RWPE2 (cell line): ENCODE measurements around the gene TSPAN18.
A peak's percentile ranks its signal among the peaks of the same experiment; 100 is the strongest.

ENCODE experiments used
- ATAC-seq: fragments of 200-7000 bp; cut with Tn5 transposase; 3 replicates; pipeline ENCODE4 v1.9.1; 2021; ENCODE audit warnings: low read depth
- DNase-seq: peaks from one replicate; pipeline ENCODE4 v3.0.0-alpha.2; 2020; ENCODE audit warnings: low spot score
- H3K27ac ChIP-seq: fragments of 450-650 bp; 2 replicates; pipeline ENCODE4 v1.5.1; 2017; ENCODE audit warnings: mild to moderate bottlenecking; ENCODE audit not compliant: poor library complexity, severe bottlenecking
- H3K27me3 ChIP-seq: fragments of 250-450 bp; sonication (Bioruptor Pico); 2 replicates; pipeline ENCODE4 v1.5.1; 2021; ENCODE audit warnings: mild to moderate bottlenecking, moderate library complexity; ENCODE audit not compliant: insufficient read depth, poor library complexity, severe bottlenecking
- H3K36me3 ChIP-seq: fragments of 250-450 bp; sonication (Bioruptor Pico); 2 replicates; pipeline ENCODE4 v1.5.1; 2020; ENCODE audit warnings: low read depth, mild to moderate bottlenecking, moderate library complexity
- H3K4me1 ChIP-seq: fragments of 250-450 bp; sonication (Bioruptor Pico); 2 replicates; pipeline ENCODE4 v1.5.1; 2021; ENCODE audit warnings: mild to moderate bottlenecking, moderate library complexity; ENCODE audit not compliant: insufficient read depth, poor library complexity, severe bottlenecking
- H3K4me3 ChIP-seq: fragments of 250-450 bp; sonication (Bioruptor Pico); 2 replicates; pipeline ENCODE4 v1.5.1; 2021; ENCODE audit warnings: mild to moderate bottlenecking, moderate library complexity; ENCODE audit not compliant: severe bottlenecking
- H3K9me3 ChIP-seq: fragments of 250-450 bp; sonication (Bioruptor Pico); 2 replicates; pipeline ENCODE4 v1.5.1; 2021; ENCODE audit warnings: mild to moderate bottlenecking, moderate library complexity; ENCODE audit not compliant: severe bottlenecking
- TF ChIP-seq, protein P1 (sequence below): fragments of 450-650 bp; IDR thresholded peaks from one replicate; pipeline ENCODE4 v1.5.1; 2017; ENCODE audit warnings: mild to moderate bottlenecking, moderate library complexity; ENCODE audit not compliant: poor library complexity, severe bottlenecking

Gene TSPAN18

DNA sequence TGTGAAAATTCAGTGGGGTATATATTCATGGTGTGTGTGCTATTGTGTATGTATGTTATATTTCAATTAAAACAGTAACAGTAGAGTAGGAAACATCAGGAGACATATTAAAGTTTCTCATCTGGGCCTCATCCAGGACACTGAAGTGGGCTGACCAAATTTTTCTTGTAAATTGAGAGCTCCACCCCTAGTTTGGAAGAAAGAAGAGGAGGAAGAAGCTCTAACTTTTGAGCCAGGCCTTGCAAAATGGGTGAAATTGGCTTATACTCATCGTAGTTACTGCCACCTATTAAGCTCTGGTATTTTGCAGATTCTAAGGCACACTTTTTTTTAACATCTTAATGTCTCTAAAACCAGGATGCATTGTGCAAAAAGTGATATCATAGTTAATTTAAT lies 33.7 kb downstream of the TSPAN18 start:
- Histone ChIP-seq H3K4me1 (peaks cover 3% of the 10 kb centered on the region), H3K9me3 (no peaks in the 10 kb centered on the region), H3K36me3 (no peaks in the 10 kb centered on the region), H3K27me3 (no peaks in the 10 kb centered on the region), H3K4me3 (no peak overlapping the region), H3K27ac (no peak overlapping the region)
- TF ChIP-seq, protein P1, sequence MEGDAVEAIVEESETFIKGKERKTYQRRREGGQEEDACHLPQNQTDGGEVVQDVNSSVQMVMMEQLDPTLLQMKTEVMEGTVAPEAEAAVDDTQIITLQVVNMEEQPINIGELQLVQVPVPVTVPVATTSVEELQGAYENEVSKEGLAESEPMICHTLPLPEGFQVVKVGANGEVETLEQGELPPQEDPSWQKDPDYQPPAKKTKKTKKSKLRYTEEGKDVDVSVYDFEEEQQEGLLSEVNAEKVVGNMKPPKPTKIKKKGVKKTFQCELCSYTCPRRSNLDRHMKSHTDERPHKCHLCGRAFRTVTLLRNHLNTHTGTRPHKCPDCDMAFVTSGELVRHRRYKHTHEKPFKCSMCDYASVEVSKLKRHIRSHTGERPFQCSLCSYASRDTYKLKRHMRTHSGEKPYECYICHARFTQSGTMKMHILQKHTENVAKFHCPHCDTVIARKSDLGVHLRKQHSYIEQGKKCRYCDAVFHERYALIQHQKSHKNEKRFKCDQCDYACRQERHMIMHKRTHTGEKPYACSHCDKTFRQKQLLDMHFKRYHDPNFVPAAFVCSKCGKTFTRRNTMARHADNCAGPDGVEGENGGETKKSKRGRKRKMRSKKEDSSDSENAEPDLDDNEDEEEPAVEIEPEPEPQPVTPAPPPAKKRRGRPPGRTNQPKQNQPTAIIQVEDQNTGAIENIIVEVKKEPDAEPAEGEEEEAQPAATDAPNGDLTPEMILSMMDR = no peak
- DNase-seq (no peak), ATAC-seq (no peak)

DNA sequence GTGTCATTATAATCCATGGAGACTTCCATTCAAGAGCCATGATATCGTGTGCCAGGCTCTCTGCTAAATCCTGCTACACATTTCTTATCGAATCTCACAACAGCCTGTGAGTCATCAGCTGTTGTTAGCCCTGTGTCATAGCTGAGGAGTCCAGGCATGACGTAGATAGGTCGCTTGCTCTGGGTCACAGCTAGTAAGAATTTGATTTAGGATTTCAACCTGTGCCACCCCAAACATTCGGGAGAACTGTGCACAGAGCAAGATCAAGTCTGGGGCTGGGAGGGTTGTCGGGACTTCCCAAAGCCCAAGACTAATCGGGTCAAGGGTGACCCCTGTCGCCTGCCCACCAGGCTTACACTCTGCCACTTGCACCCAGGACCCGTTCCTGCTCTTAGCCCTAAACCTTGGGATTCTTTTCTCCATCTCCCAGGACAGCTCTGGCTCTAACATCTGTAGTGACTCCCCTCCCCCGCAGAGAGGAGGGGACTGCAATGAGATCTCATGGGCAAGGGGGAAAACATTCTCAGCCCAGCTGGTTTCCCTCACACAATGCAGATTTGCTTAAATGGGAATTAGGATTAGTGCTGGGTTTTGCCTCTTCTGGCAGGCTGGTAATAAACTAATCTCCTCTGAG lies 34.3 kb downstream of the TSPAN18 start:
- Histone ChIP-seq H3K36me3 (no peaks in the 10 kb centered on the region), H3K9me3 (no peaks in the 10 kb centered on the region), H3K4me3 (no peak overlapping the region), H3K27ac (no peak overlapping the region), H3K4me1 (peaks cover 3% of the 10 kb centered on the region), H3K27me3 (no peaks in the 10 kb centered on the region)
- peak; percentile 81 for ATAC-seq
- no peak for DNase-seq
- TF ChIP-seq, protein P1 = no peak

DNA sequence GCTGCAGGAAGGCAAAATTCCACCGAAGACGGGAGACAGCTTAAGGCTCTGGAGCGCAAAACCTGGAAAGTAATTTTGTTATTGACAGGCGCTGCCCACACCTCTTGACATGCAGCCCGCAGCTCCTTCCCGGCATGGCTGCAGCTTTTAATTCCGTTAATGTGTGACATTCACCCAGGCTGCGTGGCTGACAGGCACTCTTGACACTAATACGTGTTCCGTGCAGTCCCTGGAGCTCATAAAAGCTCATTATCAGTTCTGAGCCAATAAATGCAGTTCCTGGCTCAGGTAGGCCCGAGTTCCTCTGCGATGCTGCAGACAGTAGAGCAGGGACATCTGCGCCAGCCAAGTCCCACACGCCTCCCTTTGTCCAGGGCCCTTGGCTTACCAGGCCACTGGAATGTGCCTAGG lies 34.8 kb downstream of the TSPAN18 start:
- H3K4me1 ChIP-seq = peaks cover 3% of the 10 kb centered on the region
- TF ChIP-seq, protein P1 = no peak
- no peaks in the 10 kb centered on the region for H3K36me3 ChIP-seq
- H3K27me3 ChIP-seq = no peaks in the 10 kb centered on the region
- ATAC-seq (no peak), DNase-seq (no peak)
- no peak overlapping the region for H3K27ac ChIP-seq
- H3K9me3 ChIP-seq = no peaks in the 10 kb centered on the region
- no peak overlapping the region for H3K4me3 ChIP-seq

DNA sequence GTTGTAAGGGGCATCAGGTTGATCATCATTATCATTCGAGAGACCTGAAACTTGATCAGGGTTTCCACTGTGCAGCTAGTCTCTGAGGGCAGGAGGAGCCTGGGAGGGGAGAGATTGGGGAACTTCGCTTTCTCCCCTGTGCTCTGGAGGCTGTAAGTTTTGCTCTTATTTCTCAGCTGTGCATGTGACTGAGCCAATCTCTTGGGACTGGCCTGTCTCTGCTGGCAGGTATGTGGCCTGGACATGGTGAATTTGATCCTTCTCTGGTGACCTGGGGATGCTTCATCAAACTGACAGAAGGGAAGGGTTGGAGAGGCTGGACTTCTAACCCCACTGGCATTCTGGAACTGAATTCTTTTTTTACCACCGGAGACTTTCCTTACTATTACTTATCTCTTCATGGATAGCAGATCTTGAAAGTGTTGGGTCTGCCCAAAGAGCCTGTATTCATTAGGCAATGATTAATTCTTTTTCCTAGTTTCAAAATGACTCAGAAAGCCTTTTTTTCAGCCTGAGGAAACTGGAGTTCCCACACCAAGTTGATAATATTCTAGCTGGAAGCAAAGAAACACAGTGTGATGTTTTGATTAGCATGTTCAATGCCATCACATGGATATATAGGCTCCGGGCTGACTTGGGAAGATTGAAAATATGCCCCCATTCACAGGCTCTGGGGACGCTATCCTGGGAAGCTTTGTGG lies 36.5 kb downstream of the TSPAN18 start:
- ATAC-seq = no peak
- no peak for DNase-seq
- Histone ChIP-seq H3K4me1 (peaks cover 3% of the 10 kb centered on the region), H3K9me3 (no peaks in the 10 kb centered on the region), H3K36me3 (no peaks in the 10 kb centered on the region), H3K27ac (no peak overlapping the region), H3K4me3 (no peak overlapping the region), H3K27me3 (no peaks in the 10 kb centered on the region)
- TF ChIP-seq, protein P1 = no peak

DNA sequence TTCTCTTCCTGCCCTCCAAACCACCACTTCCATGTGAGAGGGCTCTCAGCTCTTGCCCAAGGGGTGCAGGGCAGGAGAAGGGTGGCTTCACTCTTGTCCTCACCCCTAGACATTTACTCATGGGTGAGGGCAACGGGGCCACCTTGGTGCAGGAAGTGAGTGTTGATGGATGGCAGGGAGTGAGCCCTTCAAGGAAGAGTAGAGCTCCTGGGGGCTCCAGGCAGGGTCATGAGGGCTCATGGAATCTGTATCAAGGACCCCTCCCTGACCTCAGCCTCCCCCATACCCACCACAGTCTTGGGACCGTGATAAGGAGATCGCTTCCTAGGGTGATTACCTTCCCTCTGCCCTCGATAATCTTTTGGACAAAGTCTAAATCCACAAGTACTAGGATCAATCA lies 37.8 kb downstream of the TSPAN18 start:
- H3K36me3 ChIP-seq = no peaks in the 10 kb centered on the region
- H3K4me1 ChIP-seq = peaks cover 3% of the 10 kb centered on the region
- ATAC-seq = no peak
- no peaks in the 10 kb centered on the region for H3K27me3 ChIP-seq
- H3K4me3 ChIP-seq = no peak overlapping the region
- DNase-seq = no peak
- TF ChIP-seq, protein P1 = no peak
- H3K27ac ChIP-seq = no peak overlapping the region
- H3K9me3 ChIP-seq = no peaks in the 10 kb centered on the region
